Measurements from ENCODE around the gene HTR4.
A peak's percentile ranks its signal among the peaks of the same experiment; 100 is the strongest.

HTR4 gene

GRCh38 chr5:148607406-148607805 is 46.9 kb downstream of the HTR4 start:
- no peak for DNase-seq (ENCODE audit: low spot score)

GRCh38 chr5:148606296-148606695 is 48.0 kb downstream of the HTR4 start:
- DNase-seq (ENCODE audit: low spot score) = no peak

GRCh38 chr5:148599187-148599586 is 55.1 kb downstream of the HTR4 start:
- no peak for DNase-seq (ENCODE audit: low spot score)

GRCh38 chr5:148595697-148596096 is 58.6 kb downstream of the HTR4 start:
- DNase-seq (ENCODE audit: low spot score) = no peak

GRCh38 chr5:148586796-148587195 is 67.5 kb downstream of the HTR4 start:
- DNase-seq (ENCODE audit: low spot score) = no peak

- DNase-seq (ENCODE audit: low spot score) = no peak
These were observed 68.3 kb downstream of the HTR4 start for GRCh38 chr5:148585988-148586387.

GRCh38 chr5:148584103-148584502 is 70.2 kb downstream of the HTR4 start:
- DNase-seq (ENCODE audit: low spot score) = no peak

- DNase-seq (ENCODE audit: low spot score) = no peak
These were observed 70.8 kb downstream of the HTR4 start for GRCh38 chr5:148583421-148583965.

- no peak for DNase-seq (ENCODE audit: low spot score)
These were observed 80.2 kb downstream of the HTR4 start for GRCh38 chr5:148574167-148574566.

- no peak for DNase-seq (ENCODE audit: low spot score)
These were observed 81.0 kb downstream of the HTR4 start for GRCh38 chr5:148573374-148573773.

- no peak for DNase-seq (ENCODE audit: low spot score)
These were observed 84.4 kb downstream of the HTR4 start for GRCh38 chr5:148569948-148570347.

GRCh38 chr5:148565148-148565547 is 89.2 kb downstream of the HTR4 start:
- no peak for DNase-seq (ENCODE audit: low spot score)

GRCh38 chr5:148563021-148563420 is 91.3 kb downstream of the HTR4 start:
- peak; percentile 31 for DNase-seq (ENCODE audit: low spot score)

- DNase-seq (ENCODE audit: low spot score) = no peak
These were observed 92.5 kb downstream of the HTR4 start for GRCh38 chr5:148561801-148562311.

- DNase-seq (ENCODE audit: low spot score) = peak; percentile 21
These were observed 94.9 kb downstream of the HTR4 start for GRCh38 chr5:148559461-148559860.

GRCh38 chr5:148558892-148559291 is 95.4 kb downstream of the HTR4 start:
- DNase-seq (ENCODE audit: low spot score) = no peak

- no peak for DNase-seq (ENCODE audit: low spot score)
These were observed 97.5 kb downstream of the HTR4 start for GRCh38 chr5:148556835-148557234.

- DNase-seq (ENCODE audit: low spot score) = peak; percentile 14
These were observed 99.7 kb downstream of the HTR4 start for GRCh38 chr5:148554621-148555020.

GRCh38 chr5:148543727-148544126 is 110.6 kb downstream of the HTR4 start:
- DNase-seq (ENCODE audit: low spot score) = no peak

- no peak for DNase-seq (ENCODE audit: low spot score)
These were observed 111.5 kb downstream of the HTR4 start for GRCh38 chr5:148542812-148543211.

- DNase-seq (ENCODE audit: low spot score) = no peak
These were observed 113.1 kb downstream of the HTR4 start for GRCh38 chr5:148541054-148541835.

- no peak for DNase-seq (ENCODE audit: low spot score)
These were observed 113.7 kb downstream of the HTR4 start for GRCh38 chr5:148540647-148541046.

GRCh38 chr5:148539851-148540250 is 114.5 kb downstream of the HTR4 start:
- no peak for DNase-seq (ENCODE audit: low spot score)

GRCh38 chr5:148535190-148535589 is 119.1 kb downstream of the HTR4 start:
- DNase-seq (ENCODE audit: low spot score) = no peak
